ENCODE data around the gene RBPJ. TPM values are rescaled to one million over a fixed set of nuclear protein-coding genes. Genes with fewer than 3 reads are reported as not detected.
A peak's percentile ranks its signal among the peaks of the same experiment; 100 is the strongest.

RBPJ gene
- total and polyA plus RNA-seq, 2 of the 8 experiments (the other 6 are each of a cell fraction or from before 2014, with no cell fraction given) = 65.5 to 217 TPM

GRCh38 chr4:26410385-26411293, 89.8 kb downstream of the RBPJ start:
- DNase-seq (ENCODE audit: low read depth in 1 of 2, low spot score in 2 of 2) = no peak
- Histone ChIP-seq H3K18ac (ENCODE audit: extremely low read depth, low read length) (no peak overlapping the region), H3K9me3 (ENCODE audit: insufficient read depth in 2 of 2, low read depth in 1 of 2, low read length in 1 of 2) (peaks cover 0 to 6% of the 10 kb centered on the region in 2 experiments; a peak in 2 of 4 replicates), H2BK5ac (ENCODE audit: low read depth, low read length) (no peak overlapping the region), H4K8ac (ENCODE audit: extremely low read depth, insufficient read depth, low read length) (no peak overlapping the region), H3K4me3 (ENCODE audit: extremely low read depth in 1 of 4, insufficient read depth in 2 of 4, low read depth in 3 of 4, low read length in 4 of 4) (no peak overlapping the region), H4K91ac (replicated peaks; ENCODE audit: insufficient read length, low read length) (no peak overlapping the region), H3K4ac (replicated peaks; ENCODE audit: insufficient read length, low read depth, low read length) (no peak overlapping the region), H3K23me2 (ENCODE audit: low read depth, low read length) (no peaks in the 10 kb centered on the region), H3K36me3 (ENCODE audit: control insufficient read depth in 2 of 4, insufficient read depth in 4 of 4, low read length in 3 of 4) (peaks cover 0 to 40% (median 14%) of the 10 kb centered on the region in 4 experiments; a peak in 5 of 8 replicates), H3K4me1 (replicated peaks in 1 of 4; ENCODE audit: control insufficient read depth in 3 of 4, insufficient read depth in 4 of 4, low read length in 3 of 4) (peaks cover 0 to 8% (median 3%) of the 10 kb centered on the region in 4 experiments; a peak in 4 of 7 replicates), H3K27ac (ENCODE audit: low read depth, low read length) (no peak overlapping the region), H2BK15ac (ENCODE audit: low read length) (no peak overlapping the region), H3K14ac (ENCODE audit: insufficient read length) (no peak overlapping the region), H3K56ac (replicated peaks; ENCODE audit: insufficient read length, low read depth, low read length) (no peak overlapping the region), H2BK12ac (ENCODE audit: low read depth, low read length) (no peak overlapping the region), H4K5ac (ENCODE audit: insufficient read length, low read depth, low read length) (no peak overlapping the region), H2BK120ac (replicated peaks; ENCODE audit: low read depth, low read length) (no peak overlapping the region), H3K9ac (replicated peaks in 1 of 4; ENCODE audit: extremely low read depth in 1 of 4, low read depth in 3 of 4, low read length in 3 of 4) (no peak overlapping the region), H3K27me3 (replicated peaks in 1 of 4; ENCODE audit: control insufficient read depth in 3 of 4, extremely low read depth in 1 of 4, insufficient read depth in 3 of 4, low read length in 3 of 4) (no peaks in the 10 kb centered on the region), H4K20me1 (replicated peaks in 1 of 2; ENCODE audit: control insufficient read depth in 1 of 2, insufficient read depth in 2 of 2, low read length in 2 of 2) (no peaks in the 10 kb centered on the region), H2AFZ (ENCODE audit: low read length) (no peak overlapping the region), H3K79me2 (ENCODE audit: control insufficient read depth in 1 of 2, insufficient read depth in 2 of 2, low read length in 2 of 2) (peaks cover 0 to 66% of the 10 kb centered on the region in 2 experiments; a peak in 3 of 4 replicates), H3K79me1 (ENCODE audit: low read depth, low read length) (peaks cover 2% of the 10 kb centered on the region; the same call in 1 of the 2 replicates), H3K23ac (ENCODE audit: insufficient read length) (no peak overlapping the region), H3K4me2 (ENCODE audit: insufficient read depth in 1 of 2, low read depth in 2 of 2, low read length in 2 of 2) (no peak overlapping the region), H2BK20ac (ENCODE audit: low read length) (no peak overlapping the region), H2AK5ac (ENCODE audit: low read depth, low read length) (no peak overlapping the region)
- CTCF ChIA-PET (ENCODE audit: partially characterized antibody) = interaction anchor here (0.6 to 7.9 kb wide), 20 partner anchors 9 to 430 kb away, joined by 3 to 66 read pairs (median 4); no protein-coding TSS in a partner anchor
- WGBS, 2 experiments (ENCODE audit: extremely low coverage in 1 of 2, insufficient coverage in 1 of 2, insufficient read length in 1 of 2, insufficient replicate concordance in 2 of 2, low coverage in 1 of 2, low lambda C conversion rate in 2 of 2, missing lambda C conversion rate in 1 of 2) = 45% methylated on average over 2 of the region's 2 CpGs; no CpG with 5 or more reads in 1 of the 2 experiments
- FAIRE-seq = peak; percentile 86
- POLR2A ChIA-PET (ENCODE audit: partially characterized antibody) = no interaction called here
- no peak for TF ChIP-seq CEBPB (IDR thresholded peaks at IDR 0.05; ENCODE audit: low read depth, low read length)
- TF ChIP-seq RAD21 (IDR thresholded peaks at IDR 0.05 in 1 of 2, conservative IDR thresholded peaks at IDR 0.05 in 1 of 2; ENCODE audit: low read depth in 2 of 2, low read length in 2 of 2) = peak; percentile 70 to 71
- TF ChIP-seq, protein P1, sequence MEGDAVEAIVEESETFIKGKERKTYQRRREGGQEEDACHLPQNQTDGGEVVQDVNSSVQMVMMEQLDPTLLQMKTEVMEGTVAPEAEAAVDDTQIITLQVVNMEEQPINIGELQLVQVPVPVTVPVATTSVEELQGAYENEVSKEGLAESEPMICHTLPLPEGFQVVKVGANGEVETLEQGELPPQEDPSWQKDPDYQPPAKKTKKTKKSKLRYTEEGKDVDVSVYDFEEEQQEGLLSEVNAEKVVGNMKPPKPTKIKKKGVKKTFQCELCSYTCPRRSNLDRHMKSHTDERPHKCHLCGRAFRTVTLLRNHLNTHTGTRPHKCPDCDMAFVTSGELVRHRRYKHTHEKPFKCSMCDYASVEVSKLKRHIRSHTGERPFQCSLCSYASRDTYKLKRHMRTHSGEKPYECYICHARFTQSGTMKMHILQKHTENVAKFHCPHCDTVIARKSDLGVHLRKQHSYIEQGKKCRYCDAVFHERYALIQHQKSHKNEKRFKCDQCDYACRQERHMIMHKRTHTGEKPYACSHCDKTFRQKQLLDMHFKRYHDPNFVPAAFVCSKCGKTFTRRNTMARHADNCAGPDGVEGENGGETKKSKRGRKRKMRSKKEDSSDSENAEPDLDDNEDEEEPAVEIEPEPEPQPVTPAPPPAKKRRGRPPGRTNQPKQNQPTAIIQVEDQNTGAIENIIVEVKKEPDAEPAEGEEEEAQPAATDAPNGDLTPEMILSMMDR (IDR thresholded peaks at IDR 0.05; ENCODE audit: control extremely low read depth in 1 of 3, insufficient read depth in 1 of 3, low read depth in 1 of 3, low read length in 3 of 3) = peak in 2 of 3 experiments; percentile 35 to 55; a peak in 2 of 4 replicates

Data from H1 (cell line).